H1 (cell line): ENCODE results near the gene VWF. TPM values are rescaled to one million over a fixed set of nuclear protein-coding genes. Genes with fewer than 3 reads are reported as not detected.
A peak's percentile ranks its signal among the peaks of the same experiment; 100 is the strongest.

Experiments
- CHD1 ChIP-seq: IDR thresholded peaks from 2 replicates; pipeline ENCODE4 v1.6.1; 2012; ENCODE audit warnings: low read depth, low read length, improper control_type of control experiment
- CHD2 ChIP-seq: IDR thresholded peaks from 2 replicates; pipeline ENCODE4 v1.6.1; 2012; ENCODE audit warnings: low read length, improper control_type of control experiment
- EGR1 ChIP-seq: IDR thresholded peaks from 2 replicates; pipeline ENCODE4 v1.6.1; 2011; ENCODE audit warnings: low read depth, low read length, borderline replicate concordance
- EP300 ChIP-seq, 2 experiments: IDR thresholded peaks; 1 replicate in 1 of 2; 2 replicates in 1 of 2; pipeline ENCODE4 v1.6.1; 2011 to 2012; ENCODE audit warnings: low read depth in 2 of 2, low read length in 2 of 2, mild to moderate bottlenecking in 2 of 2, borderline replicate concordance in 1 of 2, inconsistent platforms in 1 of 2, moderate library complexity in 1 of 2
- JUN ChIP-seq: IDR thresholded peaks from 2 replicates; pipeline ENCODE4 v1.6.1; 2011; ENCODE audit warnings: low read depth, mild to moderate bottlenecking, improper control_type of control experiment, low read length
- KDM1A ChIP-seq: fragments of 200-600, 300-600 bp; sonication (generic); IDR thresholded peaks from 2 replicates; pipeline ENCODE4 v1.7.1; 2016; ENCODE audit warnings: mild to moderate bottlenecking, low read length, borderline replicate concordance
- RXRA ChIP-seq: IDR thresholded peaks from 2 replicates; pipeline ENCODE4 v1.6.1; 2011; ENCODE audit warnings: low read depth, mild to moderate bottlenecking, low read length, moderate library complexity; ENCODE audit not compliant: insufficient read depth
- SP1 ChIP-seq: IDR thresholded peaks from 2 replicates; pipeline ENCODE4 v1.6.1; 2011; ENCODE audit warnings: low read depth, low read length
- TAF1 ChIP-seq: IDR thresholded peaks from 2 replicates; pipeline ENCODE4 v1.6.1; 2011; ENCODE audit warnings: mild to moderate bottlenecking, low read depth, low read length
- TAF7 ChIP-seq: optimal IDR thresholded peaks from 2 replicates; pipeline ENCODE3; 2011; ENCODE audit warnings: low read depth, mild to moderate bottlenecking, inconsistent platforms, low read length, moderate library complexity, borderline replicate concordance
- polyA plus RNA-seq, 7 experiments: library from polyadenylated mRNA; depleted of rRNA in 3 of 7; stranded (reverse) in 5 of 7; unstranded in 2 of 7; fragments of >200 nt in 5 of 7; fragments of 200-250 nt in 2 of 7; gene quantifications; 1 replicate in 5 of 7; 2 replicates in 1 of 7; 4 replicates in 1 of 7; pipeline versions ENCODE4 v1.2.1 to v1.2.3, GENCODE V29; 2011 to 2013; ENCODE audit warnings: missing spikeins in 2 of 7, mixed read lengths in 2 of 7
- total RNA-seq: library from RNA; stranded (reverse); fragmentation: NEBNext Ultra II Directional; extraction: Animal tissue kit (Norgen Biotek cat#: 25700); gene quantifications from 2 replicates; pipeline ENCODE4 v1.2.1, GENCODE V29; 2021

VWF gene
- total and polyA plus RNA-seq, 2 of the 8 experiments (the other 6 are each of a cell fraction or from before 2014, with no cell fraction given): 0.39 to 0.60 TPM

- TF ChIP-seq KDM1A (peak; percentile 60; the same call in 1 of the 2 replicates), CHD1 (no peak), TAF7 (no peak), EP300 (IDR thresholded peaks at IDR 0.05; ENCODE audit: borderline replicate concordance in 1 of 2, low read depth in 2 of 2, low read length in 2 of 2) (no peak), JUN (no peak), SP1 (no peak), CHD2 (no peak), EGR1 (no peak), TAF1 (no peak; the same call in 1 of the 2 replicates), RXRA (no peak)
Observed at GRCh38 chr12:6057700-6058099, 66.8 kb downstream of the VWF start (continued).
